ENCODE data around the gene L3MBTL2. TPM values are rescaled to one million over a fixed set of nuclear protein-coding genes. Genes with fewer than 3 reads are reported as not detected.

L3MBTL2 gene
- total and polyA plus RNA-seq, 2 of the 13 experiments (the other 11 are each of a cell fraction or from before 2014, with no cell fraction given): 13.8 to 33.7 TPM

DNA sequence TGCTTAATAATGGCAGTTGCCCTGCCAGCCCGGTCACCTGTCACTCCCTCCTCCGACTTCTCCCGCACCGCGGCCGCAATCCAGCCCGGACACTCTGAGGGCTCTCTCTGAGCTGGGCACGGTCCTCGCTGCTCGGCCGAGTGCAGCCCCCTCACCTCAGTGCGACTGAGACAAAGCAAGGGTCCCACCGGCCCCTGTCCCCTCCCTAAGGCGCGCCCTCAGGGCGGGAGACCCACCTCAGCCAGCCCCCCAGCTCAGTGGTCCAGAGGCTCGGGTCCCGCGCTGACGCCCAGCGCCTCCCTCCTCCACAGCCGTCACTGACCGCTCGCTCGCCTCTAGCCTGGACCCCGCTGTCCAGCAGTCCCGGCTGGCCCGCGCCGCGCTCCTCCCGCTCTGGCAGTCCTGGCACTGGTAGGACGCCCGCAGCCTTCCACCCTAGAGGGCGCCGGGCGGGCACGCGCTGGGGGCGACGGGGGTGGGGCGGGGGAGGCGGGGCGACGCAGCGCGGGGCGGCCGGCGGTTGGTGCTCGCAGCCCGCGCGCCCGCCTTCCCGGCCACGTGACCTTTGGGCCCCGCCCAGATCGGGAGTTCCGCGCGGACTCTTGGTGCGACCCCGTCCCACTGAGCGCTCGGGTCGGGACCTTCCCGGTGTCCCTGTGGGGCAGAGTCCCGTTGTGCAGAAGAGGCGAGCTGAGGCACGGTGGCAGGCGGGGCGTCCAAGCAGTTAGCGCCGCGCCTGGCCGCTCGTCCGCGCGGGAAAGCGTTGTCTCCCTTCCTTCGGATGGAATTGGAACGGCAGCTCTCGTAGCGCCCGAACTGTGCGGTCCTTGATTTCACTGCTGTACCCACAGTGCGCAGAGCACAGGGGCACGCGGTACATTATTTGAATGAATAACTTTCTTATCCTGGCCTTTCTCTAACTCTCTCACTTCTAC, 7.8 kb upstream of the L3MBTL2 start (continued):
- peak; percentile 37; the same call in 1 of the 2 replicates for TF ChIP-seq PITX1 (CRISPR knock-in tag; IDR thresholded peaks at IDR 0.05)
- TF ChIP-seq, protein P1, sequence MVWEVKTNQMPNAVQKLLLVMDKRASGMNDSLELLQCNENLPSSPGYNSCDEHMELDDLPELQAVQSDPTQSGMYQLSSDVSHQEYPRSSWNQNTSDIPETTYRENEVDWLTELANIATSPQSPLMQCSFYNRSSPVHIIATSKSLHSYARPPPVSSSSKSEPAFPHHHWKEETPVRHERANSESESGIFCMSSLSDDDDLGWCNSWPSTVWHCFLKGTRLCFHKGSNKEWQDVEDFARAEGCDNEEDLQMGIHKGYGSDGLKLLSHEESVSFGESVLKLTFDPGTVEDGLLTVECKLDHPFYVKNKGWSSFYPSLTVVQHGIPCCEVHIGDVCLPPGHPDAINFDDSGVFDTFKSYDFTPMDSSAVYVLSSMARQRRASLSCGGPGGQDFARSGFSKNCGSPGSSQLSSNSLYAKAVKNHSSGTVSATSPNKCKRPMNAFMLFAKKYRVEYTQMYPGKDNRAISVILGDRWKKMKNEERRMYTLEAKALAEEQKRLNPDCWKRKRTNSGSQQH (CRISPR knock-in tag; IDR thresholded peaks at IDR 0.05; ENCODE audit: low read depth): no peak
- TF ChIP-seq ZNF761 (CRISPR knock-in tag; conservative IDR thresholded peaks at IDR 0.05): peak; percentile 64; the same call in 1 of the 2 replicates
- no peak for TF ChIP-seq FOXJ3 (CRISPR knock-in tag; IDR thresholded peaks at IDR 0.05; ENCODE audit: borderline replicate concordance)
- TF ChIP-seq, protein P2, sequence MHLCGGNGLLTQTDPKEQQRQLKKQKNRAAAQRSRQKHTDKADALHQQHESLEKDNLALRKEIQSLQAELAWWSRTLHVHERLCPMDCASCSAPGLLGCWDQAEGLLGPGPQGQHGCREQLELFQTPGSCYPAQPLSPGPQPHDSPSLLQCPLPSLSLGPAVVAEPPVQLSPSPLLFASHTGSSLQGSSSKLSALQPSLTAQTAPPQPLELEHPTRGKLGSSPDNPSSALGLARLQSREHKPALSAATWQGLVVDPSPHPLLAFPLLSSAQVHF (CRISPR knock-in tag; IDR thresholded peaks at IDR 0.05): no peak
- TF ChIP-seq ZFP62 (CRISPR knock-in tag; IDR thresholded peaks at IDR 0.05): no peak
- TF ChIP-seq, protein P3, sequence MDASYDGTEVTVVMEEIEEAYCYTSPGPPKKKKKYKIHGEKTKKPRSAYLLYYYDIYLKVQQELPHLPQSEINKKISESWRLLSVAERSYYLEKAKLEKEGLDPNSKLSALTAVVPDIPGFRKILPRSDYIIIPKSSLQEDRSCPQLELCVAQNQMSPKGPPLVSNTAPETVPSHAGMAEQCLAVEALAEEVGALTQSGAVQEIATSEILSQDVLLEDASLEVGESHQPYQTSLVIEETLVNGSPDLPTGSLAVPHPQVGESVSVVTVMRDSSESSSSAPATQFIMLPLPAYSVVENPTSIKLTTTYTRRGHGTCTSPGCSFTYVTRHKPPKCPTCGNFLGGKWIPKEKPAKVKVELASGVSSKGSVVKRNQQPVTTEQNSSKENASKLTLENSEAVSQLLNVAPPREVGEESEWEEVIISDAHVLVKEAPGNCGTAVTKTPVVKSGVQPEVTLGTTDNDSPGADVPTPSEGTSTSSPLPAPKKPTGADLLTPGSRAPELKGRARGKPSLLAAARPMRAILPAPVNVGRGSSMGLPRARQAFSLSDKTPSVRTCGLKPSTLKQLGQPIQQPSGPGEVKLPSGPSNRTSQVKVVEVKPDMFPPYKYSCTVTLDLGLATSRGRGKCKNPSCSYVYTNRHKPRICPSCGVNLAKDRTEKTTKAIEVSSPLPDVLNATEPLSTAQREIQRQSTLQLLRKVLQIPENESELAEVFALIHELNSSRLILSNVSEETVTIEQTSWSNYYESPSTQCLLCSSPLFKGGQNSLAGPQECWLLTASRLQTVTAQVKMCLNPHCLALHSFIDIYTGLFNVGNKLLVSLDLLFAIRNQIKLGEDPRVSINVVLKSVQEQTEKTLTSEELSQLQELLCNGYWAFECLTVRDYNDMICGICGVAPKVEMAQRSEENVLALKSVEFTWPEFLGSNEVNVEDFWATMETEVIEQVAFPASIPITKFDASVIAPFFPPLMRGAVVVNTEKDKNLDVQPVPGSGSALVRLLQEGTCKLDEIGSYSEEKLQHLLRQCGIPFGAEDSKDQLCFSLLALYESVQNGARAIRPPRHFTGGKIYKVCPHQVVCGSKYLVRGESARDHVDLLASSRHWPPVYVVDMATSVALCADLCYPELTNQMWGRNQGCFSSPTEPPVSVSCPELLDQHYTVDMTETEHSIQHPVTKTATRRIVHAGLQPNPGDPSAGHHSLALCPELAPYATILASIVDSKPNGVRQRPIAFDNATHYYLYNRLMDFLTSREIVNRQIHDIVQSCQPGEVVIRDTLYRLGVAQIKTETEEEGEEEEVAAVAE (CRISPR knock-in tag; IDR thresholded peaks at IDR 0.05; ENCODE audit: borderline replicate concordance): no peak
- TF ChIP-seq FOSL1 (CRISPR knock-in tag; IDR thresholded peaks at IDR 0.05; ENCODE audit: borderline replicate concordance): no peak
- peak; percentile 21; the same call in 1 of the 2 replicates for TF ChIP-seq NR2F6 (IDR thresholded peaks at IDR 0.05)
- TF ChIP-seq NR2F6 (CRISPR knock-in tag; IDR thresholded peaks at IDR 0.05): peak; percentile 57; the same call in 1 of the 2 replicates
- TF ChIP-seq, protein P4, sequence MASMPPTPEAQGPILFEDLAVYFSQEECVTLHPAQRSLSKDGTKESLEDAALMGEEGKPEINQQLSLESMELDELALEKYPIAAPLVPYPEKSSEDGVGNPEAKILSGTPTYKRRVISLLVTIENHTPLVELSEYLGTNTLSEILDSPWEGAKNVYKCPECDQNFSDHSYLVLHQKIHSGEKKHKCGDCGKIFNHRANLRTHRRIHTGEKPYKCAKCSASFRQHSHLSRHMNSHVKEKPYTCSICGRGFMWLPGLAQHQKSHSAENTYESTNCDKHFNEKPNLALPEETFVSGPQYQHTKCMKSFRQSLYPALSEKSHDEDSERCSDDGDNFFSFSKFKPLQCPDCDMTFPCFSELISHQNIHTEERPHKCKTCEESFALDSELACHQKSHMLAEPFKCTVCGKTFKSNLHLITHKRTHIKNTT (CRISPR knock-in tag; IDR thresholded peaks at IDR 0.05): no peak
- TF ChIP-seq, protein P5, sequence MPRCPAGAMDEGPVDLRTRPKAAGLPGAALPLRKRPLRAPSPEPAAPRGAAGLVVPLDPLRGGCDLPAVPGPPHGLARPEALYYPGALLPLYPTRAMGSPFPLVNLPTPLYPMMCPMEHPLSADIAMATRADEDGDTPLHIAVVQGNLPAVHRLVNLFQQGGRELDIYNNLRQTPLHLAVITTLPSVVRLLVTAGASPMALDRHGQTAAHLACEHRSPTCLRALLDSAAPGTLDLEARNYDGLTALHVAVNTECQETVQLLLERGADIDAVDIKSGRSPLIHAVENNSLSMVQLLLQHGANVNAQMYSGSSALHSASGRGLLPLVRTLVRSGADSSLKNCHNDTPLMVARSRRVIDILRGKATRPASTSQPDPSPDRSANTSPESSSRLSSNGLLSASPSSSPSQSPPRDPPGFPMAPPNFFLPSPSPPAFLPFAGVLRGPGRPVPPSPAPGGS (CRISPR knock-in tag; IDR thresholded peaks at IDR 0.05): peak; percentile 67; the same call in 1 of the 2 replicates
- no peak for TF ChIP-seq ZNF572 (CRISPR knock-in tag; IDR thresholded peaks at IDR 0.05)
- no peak for TF ChIP-seq ZNF136 (CRISPR knock-in tag; IDR thresholded peaks at IDR 0.05; ENCODE audit: low read depth)
- no peak for TF ChIP-seq ZKSCAN1 (IDR thresholded peaks at IDR 0.05; ENCODE audit: low read length)
- TF ChIP-seq, protein P6, sequence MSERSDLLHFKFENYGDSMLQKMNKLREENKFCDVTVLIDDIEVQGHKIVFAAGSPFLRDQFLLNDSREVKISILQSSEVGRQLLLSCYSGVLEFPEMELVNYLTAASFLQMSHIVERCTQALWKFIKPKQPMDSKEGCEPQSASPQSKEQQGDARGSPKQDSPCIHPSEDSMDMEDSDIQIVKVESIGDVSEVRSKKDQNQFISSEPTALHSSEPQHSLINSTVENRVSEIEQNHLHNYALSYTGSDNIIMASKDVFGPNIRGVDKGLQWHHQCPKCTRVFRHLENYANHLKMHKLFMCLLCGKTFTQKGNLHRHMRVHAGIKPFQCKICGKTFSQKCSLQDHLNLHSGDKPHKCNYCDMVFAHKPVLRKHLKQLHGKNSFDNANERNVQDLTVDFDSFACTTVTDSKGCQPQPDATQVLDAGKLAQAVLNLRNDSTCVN (CRISPR knock-in tag; IDR thresholded peaks at IDR 0.05; ENCODE audit: borderline replicate concordance): peak; percentile 28; the same call in 1 of the 2 replicates
- TF ChIP-seq ZNF839 (CRISPR knock-in tag; IDR thresholded peaks at IDR 0.05; ENCODE audit: borderline replicate concordance): no peak
- TF ChIP-seq ZNF205 (CRISPR knock-in tag; IDR thresholded peaks at IDR 0.05): peak; percentile 68; the same call in 1 of the 2 replicates
